K562 (cell line): ENCODE data around the gene ITGAL. TPM values are rescaled to one million over a fixed set of nuclear protein-coding genes. Genes with fewer than 3 reads are reported as not detected.
A peak's percentile ranks its signal among the peaks of the same experiment; 100 is the strongest.

ENCODE experiments used
- CBFA2T2 ChIP-seq: fragments of 450-650 bp; conservative IDR thresholded peaks from 2 replicates; pipeline ENCODE4 v1.6.1; 2017; ENCODE audit warnings: mild to moderate bottlenecking
- FOXM1 ChIP-seq, 2 experiments: fragments of 450-650 bp in 1 of 2; sonication (generic) in 1 of 2; formaldehyde crosslinking in 1 of 2; IDR thresholded peaks; 2 replicates each; pipeline versions ENCODE4 v1.6.1 to v1.9.0; 2017 to 2022; ENCODE audit warnings: low read depth in 2 of 2, mild to moderate bottlenecking in 2 of 2, missing genetic modification reagents in 1 of 2, moderate library complexity in 1 of 2
- MAX ChIP-seq: sonication (generic); formaldehyde crosslinking; IDR thresholded peaks from 2 replicates; pipeline ENCODE4 v1.9.0; 2022; ENCODE audit warnings: mild to moderate bottlenecking, missing genetic modification reagents
- NCOR1 ChIP-seq: fragments of 450-650 bp; IDR thresholded peaks from 2 replicates; pipeline ENCODE4 v1.6.1; 2016; ENCODE audit warnings: mild to moderate bottlenecking, moderate library complexity
- NR2C2 ChIP-seq, 2 experiments: fragments of 200-800 bp in 1 of 2; sonication (Bioruptor generic) in 1 of 2; sonication (generic) in 1 of 2; formaldehyde crosslinking in 1 of 2; IDR thresholded peaks; 2 replicates each; pipeline versions ENCODE4 v1.6.1 to v1.8.0; 2016 to 2022; ENCODE audit warnings: mild to moderate bottlenecking in 1 of 2, missing compliant biosample characterization in 1 of 2, missing genetic modification characterization in 1 of 2, missing genetic modification reagents in 1 of 2
- PREB ChIP-seq: sonication (generic); formaldehyde crosslinking; IDR thresholded peaks from 2 replicates; pipeline ENCODE4 v1.8.1; 2023; ENCODE audit warnings: mild to moderate bottlenecking, missing genetic modification reagents
- SIRT6 ChIP-seq: IDR thresholded peaks from one replicate; pipeline ENCODE4 v1.6.1; 2012; ENCODE audit warnings: low read depth, mild to moderate bottlenecking, control low read depth, inconsistent platforms, low read length, moderate library complexity
- TAL1 ChIP-seq: fragments of 450-650 bp; IDR thresholded peaks from 2 replicates; pipeline ENCODE4 v1.6.1; 2016; ENCODE audit warnings: mild to moderate bottlenecking
- TCF3 ChIP-seq: sonication (generic); formaldehyde crosslinking; IDR thresholded peaks from 2 replicates; pipeline ENCODE4 v1.4.0; 2020; ENCODE audit warnings: mild to moderate bottlenecking, missing genetic modification reagents
- ZBTB17 ChIP-seq: fragments of 450-650 bp; formaldehyde crosslinking; IDR thresholded peaks from 2 replicates; pipeline ENCODE4 v1.4.0; 2020; ENCODE audit warnings: mild to moderate bottlenecking
- ZFP1 ChIP-seq: fragments of 450-650 bp; formaldehyde crosslinking; IDR thresholded peaks from 2 replicates; pipeline ENCODE4 v1.4.0; 2020; ENCODE audit warnings: mild to moderate bottlenecking, mixed read lengths
- ZNF431 ChIP-seq: sonication (generic); formaldehyde crosslinking; IDR thresholded peaks from 2 replicates; pipeline ENCODE4 v1.8.0; 2022; ENCODE audit warnings: mild to moderate bottlenecking, missing genetic modification reagents
- polyA plus RNA-seq, 8 experiments: library from polyadenylated mRNA; depleted of rRNA in 4 of 8; stranded (reverse) in 5 of 8; unstranded in 3 of 8; fragments of >200 nt; fragmentation: Nextera tagmentation in 2 of 8; fragmentation: Illumina TruSeq in 1 of 8; extraction: Ambion mirVana in 2 of 8; extraction: Trizol in 1 of 8; gene quantifications; 2 replicates each; pipeline versions ENCODE4 v1.2.1 to v1.2.3, GENCODE V29; 2011 to 2014; ENCODE audit warnings: inconsistent platforms in 1 of 8, missing spikeins in 1 of 8
- total RNA-seq, 7 experiments: library from RNA; depleted of rRNA in 6 of 7; stranded (reverse); fragments of >200 nt in 6 of 7; fragmentation: Illumina TruSeq in 2 of 7; extraction: Trizol in 2 of 7; gene quantifications; 2 replicates each; pipeline versions ENCODE4 v1.2.1 to v1.2.3, GENCODE V29; 2011 to 2021; ENCODE audit warnings: low replicate concordance in 1 of 7

Gene ITGAL
- total and polyA plus RNA-seq, 9 of the 15 experiments (the other 6 are each of a cell fraction or from before 2014, with no cell fraction given), result 0.01 to 0.53 TPM; not detected in 7

- TF ChIP-seq PREB (CRISPR knock-in tag) (no peak), TAL1 (peak; percentile 69), FOXM1 (IDR thresholded peaks at IDR 0.05; ENCODE audit: low read depth) (no peak), FOXM1 (CRISPR knock-in tag; IDR thresholded peaks at IDR 0.05; ENCODE audit: low read depth) (no peak), ZNF431 (CRISPR knock-in tag) (no peak), NR2C2 (CRISPR knock-in tag; IDR thresholded peaks at IDR 0.05) (no peak), NR2C2 (tag; IDR thresholded peaks at IDR 0.05) (no peak), ZFP1 (no peak), TCF3 (CRISPR knock-in tag) (peak; percentile 41), ZBTB17 (no peak), SIRT6 (no peak), NCOR1 (peak; percentile 39; the same call in 1 of the 2 replicates), CBFA2T2 (peak; percentile 70), MAX (CRISPR knock-in tag) (no peak)
These were observed 76.1 kb downstream of the ITGAL start (continued) for GRCh38 chr16:30548416-30549253.
